ENCODE measurements around the gene IGFBP6.

- TF ChIP-seq CTCF (IDR thresholded peaks at IDR 0.05) = no peak
- no peak for TF ChIP-seq ZFX (IDR thresholded peaks at IDR 0.05; ENCODE audit: borderline replicate concordance)
Measured at GRCh38 chr12:53065470-53065869, 32.0 kb upstream of the IGFBP6 start.

Measured in 22Rv1 (cell line).